ENCODE results near the gene DDX42.
"Not testable (repeated sequence)": the region's sequence is repeated elsewhere in the genome, so short reads cannot be mapped to it uniquely, and the experiment has no call there.

GRCh38 chr17:63796375-63796774 lies 22.4 kb downstream of the DDX42 start:
- not testable (repeated sequence) for TF ChIP-seq CTCF, POLR2A (IDR thresholded peaks at IDR 0.05)

Data from testis (tissue), 2 donors.